Adrenal gland (tissue), 12 donors: ENCODE data around the gene ARL3. TPM values are rescaled to one million over a fixed set of nuclear protein-coding genes. Genes with fewer than 3 reads are reported as not detected.

Source experiments
- DNase-seq, 7 donors: peaks; one replicate each; pipeline ENCODE4 v3.0.0-alpha.2; 2019 to 2020
- H3K27ac ChIP-seq, 5 donors: fragments of 200-600 bp; sonication (generic) in 4 of 5; 1 replicate in 3 of 5; 2 replicates in 2 of 5; pipeline versions ENCODE4 v1.5.1 to v1.8.0; 2016 to 2020; ENCODE audit warnings: mild to moderate bottlenecking in 1 of 5
- H3K27me3 ChIP-seq: fragments of 200-600 bp; 2 replicates; pipeline ENCODE4 v1.8.0; 2021
- H3K36me3 ChIP-seq, 2 donors: fragments of 200-600 bp; replicated peaks in 1 of 2; 1 replicate in 1 of 2; 2 replicates in 1 of 2; pipeline versions ENCODE4 v1.5.1 to v1.8.0; 2018 to 2022
- H3K4me1 ChIP-seq, 2 donors: fragments of 200-600 bp; replicated peaks in 1 of 2; 1 replicate in 1 of 2; 2 replicates in 1 of 2; pipeline versions ENCODE4 v1.5.1 to v1.8.0; 2018 to 2021
- H3K4me3 ChIP-seq, 4 donors: fragments of 200-600 bp; sonication (generic) in 3 of 4; one replicate each; pipeline ENCODE4 v1.5.1; 2016 to 2018
- H3K9me3 ChIP-seq, 3 donors: fragments of 200-600 bp; sonication (generic) in 1 of 3; replicated peaks in 1 of 3; 1 replicate in 2 of 3; 2 replicates in 1 of 3; pipeline versions ENCODE4 v1.5.1 to v1.8.0; 2016 to 2021
- CTCF ChIP-seq, 6 experiments: fragments of 450-650 bp in 4 of 6; fragments of 200-600 bp in 2 of 6; sonication (generic) in 1 of 6; IDR thresholded peaks; 1 replicate in 5 of 6; 2 replicates in 1 of 6; pipeline versions ENCODE4 v1.5.1 to v1.8.0; 2016 to 2021; ENCODE audit warnings: antibody characterized with exemption in 6 of 6, mild to moderate bottlenecking in 2 of 6, moderate library complexity in 1 of 6
- POLR2A ChIP-seq, 2 donors: fragments of 450-650 bp; IDR thresholded peaks; one replicate each; pipeline ENCODE4 v1.6.1; 2017; ENCODE audit warnings: antibody characterized with exemption in 2 of 2, mild to moderate bottlenecking in 2 of 2, moderate library complexity in 1 of 2
- WGBS, 4 donors: extraction: QIAGEN DNeasy Blood & Tissue Kit in 2 of 4; methylation state at CpG; one replicate each; pipeline versions ENCODE4 v1.1.5 to v1.1.7; 2013 to 2017; 5-methylcytosine and 5-hydroxymethylcytosine counted together
- intact Hi-C, 2 donors: fragments of 100-400 bp; cut with DNase I; formaldehyde crosslinking; loops; one replicate each; pipeline versions ENCODE4 v1.14.1 to v1.15.0; 2022 to 2023
- polyA plus RNA-seq, 3 donors: library from polyadenylated mRNA; stranded (reverse); fragments of 200-250 nt in 2 of 3; fragments of 350-450 nt in 1 of 3; fragmentation: Illumina TruSeq in 1 of 3; extraction: RNeasy Lipid Tissue Mini Kit (QIAGEN cat#74804) in 1 of 3; gene quantifications; one replicate each; pipeline ENCODE4 v1.2.3, GENCODE V29; 2013 to 2014
- total RNA-seq, 9 donors: library from RNA; depleted of rRNA in 4 of 9; stranded (reverse); fragments of >200 nt in 4 of 9; fragments of 120-200 nt in 1 of 9; fragmentation: NEBNext Ultra II Directional in 1 of 9; extraction: Animal tissue kit (Norgen Biotek cat#: 25700) in 1 of 9; gene quantifications; one replicate each; pipeline versions ENCODE4 v1.1.0 to v1.2.4, GENCODE V29; 2013 to 2023
- donor health status: healthy with polysubstance abuse.
- donor health status: Bipolar disorder and iron deficiency.
- donor health status: DM: yes; HTN: yes; CAD: no.
- donor health status: DM: no; HTN: no; CAD: no.
- donor health status: DM: no; HTN: no; CAD: no.
- donor health status: DM: yes; HTN: yes; CAD: no.

Gene ARL3
- total and polyA plus RNA-seq, 12 donors, result 4.8 to 20.5 (median 8.8) TPM

GRCh38 chr10:102732661-102733060, 18.5 kb upstream of the ARL3 start:
- TF ChIP-seq POLR2A (IDR thresholded peaks at IDR 0.05) (no peak), CTCF (IDR thresholded peaks at IDR 0.05) (no peak)

DNA sequence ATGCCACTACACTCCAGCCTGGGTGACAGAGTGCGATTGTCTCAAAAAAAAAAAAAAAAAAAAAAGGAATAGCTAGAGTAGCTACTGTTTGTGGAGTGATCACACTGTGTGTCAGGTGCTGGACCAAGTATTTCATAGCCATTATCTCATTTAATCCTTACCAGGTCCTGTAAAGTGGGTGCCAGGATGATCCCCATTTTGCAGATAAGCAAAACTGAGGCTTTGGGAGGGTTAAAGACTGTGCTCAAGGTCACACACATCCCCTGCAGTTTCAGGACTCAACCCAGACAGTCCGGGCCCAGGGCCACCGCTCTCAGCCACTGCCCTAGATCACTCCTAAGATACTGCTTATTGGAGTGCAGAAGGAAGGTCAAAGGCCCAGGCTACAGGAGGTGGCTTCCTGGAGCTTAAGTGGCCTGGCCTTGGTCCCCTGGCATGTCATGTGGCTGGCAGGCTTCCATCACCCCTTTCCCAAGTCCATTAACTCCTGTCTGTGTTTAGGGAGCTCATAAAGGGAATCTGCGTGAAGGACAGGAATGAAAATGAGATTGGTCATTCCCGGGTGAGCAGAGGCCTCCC, 17.1 kb upstream of the ARL3 start:
- Histone ChIP-seq H3K4me3 (no peak overlapping the region), H3K36me3 (peaks cover 0 to 11% of the 10 kb centered on the region in 2 donors), H3K4me1 (peaks cover 0 to 25% of the 10 kb centered on the region in 2 donors), H3K9me3 (no peaks in the 10 kb centered on the region), H3K27ac (peak overlapping the region in 2 of 5 donors; percentile 26 to 54), H3K27me3 (no peaks in the 10 kb centered on the region)
- TF ChIP-seq POLR2A (IDR thresholded peaks at IDR 0.05) (no peak), CTCF (IDR thresholded peaks at IDR 0.05) (no peak)
- intact Hi-C loops, result loop anchor here (5.0 to 10.0 kb wide), 2 partner anchors 93 to 166 kb away; no protein-coding TSS in a partner anchor
- 39 to 55% (median 48%) methylated on average over 3 to 5 of the region's 5 CpGs for WGBS, 4 donors
- DNase-seq, result peak; percentile 51 to 81 (median 74)

More at GRCh38 chr10:102732661-102733060, 18.5 kb upstream of the ARL3 start:
- H3K9me3 ChIP-seq, result no peaks in the 10 kb centered on the region
- peaks cover 0 to 18% of the 10 kb centered on the region in 2 donors for H3K4me1 ChIP-seq
- no peak overlapping the region for H3K27ac ChIP-seq
- no peak for DNase-seq
- H3K27me3 ChIP-seq, result no peaks in the 10 kb centered on the region
- intact Hi-C loops, result loop anchor here (5.0 to 10.0 kb wide), 2 partner anchors 92 to 165 kb away; no protein-coding TSS in a partner anchor
- H3K4me3 ChIP-seq, result no peak overlapping the region
- H3K36me3 ChIP-seq, result peaks cover 0 to 4% of the 10 kb centered on the region in 2 donors
- 0 to 89% (median 63%) methylated on average over 1 of the region's 1 CpG; no CpG with 5 or more reads in 1 of the 4 donors for WGBS, 4 donors

- H3K27me3 ChIP-seq, result no peaks in the 10 kb centered on the region
- WGBS, 4 donors, result 44 to 54% (median 48%) methylated on average over 26 to 30 of the region's 30 CpGs
- H3K27ac ChIP-seq, result peak overlapping the region in 1 of 5 donors; percentile 49
- H3K36me3 ChIP-seq, result peaks cover 0 to 11% of the 10 kb centered on the region in 2 donors
- H3K4me3 ChIP-seq, result no peak overlapping the region
- intact Hi-C loops, result loop anchor here (5.0 to 10.0 kb wide), 4 partner anchors 95 to 335 kb away; no protein-coding TSS in a partner anchor
- no peaks in the 10 kb centered on the region for H3K9me3 ChIP-seq
- H3K4me1 ChIP-seq, result peaks cover 0 to 25% of the 10 kb centered on the region in 2 donors
- TF ChIP-seq POLR2A (IDR thresholded peaks at IDR 0.05) (no peak), CTCF (IDR thresholded peaks at IDR 0.05) (peak; percentile 88 to 98 (median 94))
- DNase-seq, result peak; percentile 89 to 96 (median 93)
Measured at GRCh38 chr10:102729029-102730026, 15.1 kb upstream of the ARL3 start.
